ENCODE data around the gene CALHM2.
"Not testable (repeated sequence)": the region's sequence is repeated elsewhere in the genome, so short reads cannot be mapped to it uniquely, and the experiment has no call there.

Gene CALHM2

DNA sequence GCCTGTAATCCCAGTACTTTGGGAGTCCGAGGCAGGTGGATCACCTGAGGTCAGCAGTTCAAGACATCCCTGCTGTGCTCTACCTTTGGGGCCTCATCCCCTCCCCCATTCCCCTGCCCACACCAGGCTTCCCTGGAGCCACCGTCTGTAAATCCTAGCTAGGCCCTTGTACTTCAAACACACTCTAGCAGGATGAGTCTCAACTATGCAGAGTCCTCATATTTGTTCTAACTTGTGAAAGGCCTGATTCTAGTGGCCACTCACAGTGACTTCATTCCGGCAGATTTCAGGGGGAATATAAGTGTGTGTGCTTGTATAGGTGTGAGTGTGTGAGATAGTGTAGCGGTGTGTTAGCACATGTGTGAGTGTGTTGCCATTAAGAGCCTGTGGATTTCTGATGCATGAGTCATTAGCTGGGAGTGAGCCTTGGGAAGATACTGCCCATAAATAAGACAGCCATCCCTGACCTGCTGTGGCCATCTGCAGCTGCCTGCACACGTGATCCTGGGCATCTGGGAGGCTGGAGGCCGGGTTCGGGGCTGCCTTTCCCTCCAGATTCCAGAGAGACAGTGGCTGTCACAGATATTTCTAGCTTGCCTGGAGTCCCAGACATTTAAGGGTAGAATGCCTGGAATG, 39.7 kb upstream of the CALHM2 start:
- H3K9me3 ChIP-seq (ENCODE audit: control insufficient read depth, insufficient read depth, low read length) = no peaks in the 10 kb centered on the region
- H3K4me1 ChIP-seq (ENCODE audit: control insufficient read depth, insufficient read depth, low read length) = peaks cover 2% of the 10 kb centered on the region
- no peak overlapping the region for H3K9ac ChIP-seq (ENCODE audit: low read depth, low read length)
- H3K4me3 ChIP-seq (ENCODE audit: low read depth, low read length) = no peak overlapping the region
- no peaks in the 10 kb centered on the region for H3K36me3 ChIP-seq (ENCODE audit: control insufficient read depth, insufficient read depth, low read length)
- peaks cover 42% of the 10 kb centered on the region for H3K27me3 ChIP-seq (ENCODE audit: control insufficient read depth, insufficient read depth, low read length)

DNA sequence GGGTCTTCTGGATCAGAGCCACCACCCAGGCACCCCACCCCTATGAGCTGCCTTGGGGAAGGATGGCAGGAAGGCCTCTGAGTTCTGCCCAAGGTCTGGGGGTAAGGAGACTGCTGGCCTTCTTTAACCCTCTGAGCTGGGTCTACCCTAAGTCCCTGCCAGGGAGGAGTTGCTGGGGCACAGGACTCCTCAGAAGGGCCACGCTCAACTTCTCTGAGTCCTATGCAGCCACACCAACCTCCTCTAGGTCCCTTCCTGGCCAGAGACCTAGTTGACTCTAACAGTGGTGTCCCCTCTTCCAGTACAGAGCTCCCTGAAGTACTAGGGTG, 38.8 kb upstream of the CALHM2 start:
- Histone ChIP-seq H3K9ac (ENCODE audit: low read depth, low read length) (no peak overlapping the region), H3K36me3 (ENCODE audit: control insufficient read depth, insufficient read depth, low read length) (no peaks in the 10 kb centered on the region), H3K27me3 (ENCODE audit: control insufficient read depth, insufficient read depth, low read length) (peaks cover 37% of the 10 kb centered on the region), H3K4me3 (ENCODE audit: low read depth, low read length) (no peak overlapping the region), H3K9me3 (ENCODE audit: control insufficient read depth, insufficient read depth, low read length) (no peaks in the 10 kb centered on the region), H3K4me1 (ENCODE audit: control insufficient read depth, insufficient read depth, low read length) (peaks cover 2% of the 10 kb centered on the region)

DNA sequence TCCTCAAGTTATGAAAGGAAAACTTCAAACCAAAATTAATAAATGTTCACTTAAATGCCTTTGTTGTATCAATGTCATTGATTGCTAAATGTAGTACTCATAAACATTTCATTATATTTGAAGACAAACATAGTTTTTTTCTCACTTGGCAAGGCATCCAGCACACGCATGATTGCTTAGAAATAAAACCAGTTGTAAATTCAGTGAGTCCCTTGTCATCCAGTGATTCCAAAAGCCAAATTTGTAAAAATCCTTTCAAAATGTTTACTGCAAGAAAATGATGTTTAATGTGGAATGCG, 35.2 kb upstream of the CALHM2 start:
- Histone ChIP-seq H3K36me3 (ENCODE audit: control insufficient read depth, insufficient read depth, low read length) (no peaks in the 10 kb centered on the region), H3K4me3 (ENCODE audit: low read depth, low read length) (no peak overlapping the region), H3K4me1 (ENCODE audit: control insufficient read depth, insufficient read depth, low read length) (no peaks in the 10 kb centered on the region), H3K27me3 (ENCODE audit: control insufficient read depth, insufficient read depth, low read length) (peaks cover 10% of the 10 kb centered on the region), H3K9ac (ENCODE audit: low read depth, low read length) (no peak overlapping the region), H3K9me3 (ENCODE audit: control insufficient read depth, insufficient read depth, low read length) (no peaks in the 10 kb centered on the region)

- H3K4me1 ChIP-seq (ENCODE audit: control insufficient read depth, insufficient read depth, low read length); H3K4me3 ChIP-seq (ENCODE audit: low read depth, low read length): not testable (repeated sequence)
Measured at GRCh38 chr10:103486635-103487409, 34.7 kb upstream of the CALHM2 start.

GRCh38 chr10:103481974-103482531, 29.9 kb upstream of the CALHM2 start:
- Histone ChIP-seq H3K4me3 (ENCODE audit: low read depth, low read length) (no peak overlapping the region), H3K36me3 (ENCODE audit: control insufficient read depth, insufficient read depth, low read length) (no peaks in the 10 kb centered on the region), H3K4me1 (ENCODE audit: control insufficient read depth, insufficient read depth, low read length) (peaks cover 2% of the 10 kb centered on the region), H3K9ac (ENCODE audit: low read depth, low read length) (no peak overlapping the region), H3K9me3 (ENCODE audit: control insufficient read depth, insufficient read depth, low read length) (no peaks in the 10 kb centered on the region), H3K27me3 (ENCODE audit: control insufficient read depth, insufficient read depth, low read length) (no peaks in the 10 kb centered on the region)

More at GRCh38 chr10:103486635-103487409, 34.7 kb upstream of the CALHM2 start:
- H3K9me3 ChIP-seq (ENCODE audit: control insufficient read depth, insufficient read depth, low read length); H3K27me3 ChIP-seq (ENCODE audit: control insufficient read depth, insufficient read depth, low read length); H3K36me3 ChIP-seq (ENCODE audit: control insufficient read depth, insufficient read depth, low read length); H3K9ac ChIP-seq (ENCODE audit: low read depth, low read length): not testable (repeated sequence)

- Histone ChIP-seq H3K36me3 (ENCODE audit: control insufficient read depth, insufficient read depth, low read length) (no peaks in the 10 kb centered on the region), H3K9me3 (ENCODE audit: control insufficient read depth, insufficient read depth, low read length) (no peaks in the 10 kb centered on the region), H3K4me1 (ENCODE audit: control insufficient read depth, insufficient read depth, low read length) (peaks cover 8% of the 10 kb centered on the region), H3K4me3 (ENCODE audit: low read depth, low read length) (no peak overlapping the region), H3K27me3 (ENCODE audit: control insufficient read depth, insufficient read depth, low read length) (no peaks in the 10 kb centered on the region), H3K9ac (ENCODE audit: low read depth, low read length) (no peak overlapping the region)
Measured at GRCh38 chr10:103480521-103480920, 28.4 kb upstream of the CALHM2 start.

- Histone ChIP-seq H3K4me3 (ENCODE audit: low read depth, low read length) (no peak within 1 kb of the TSS), H3K9me3 (ENCODE audit: control insufficient read depth, insufficient read depth, low read length) (no peaks in the 10 kb centered on the region), H3K4me1 (ENCODE audit: control insufficient read depth, insufficient read depth, low read length) (peaks cover 8% of the 10 kb centered on the region), H3K27me3 (ENCODE audit: control insufficient read depth, insufficient read depth, low read length) (no peaks in the 10 kb centered on the region), H3K9ac (ENCODE audit: low read depth, low read length) (no peak within 1 kb of the TSS), H3K36me3 (ENCODE audit: control insufficient read depth, insufficient read depth, low read length) (no peaks in the 10 kb centered on the region)
Measured at GRCh38 chr10:103479135-103479534, 27.0 kb upstream of the CALHM2 start, which contains the start of gene CALHM3. CALHM3 (minus strand) TSS chr10:103479240; CDS start chr10:103479032, 208 bp downstream.

- Histone ChIP-seq H3K36me3 (ENCODE audit: control insufficient read depth, insufficient read depth, low read length) (no peaks in the 10 kb centered on the region), H3K9ac (ENCODE audit: low read depth, low read length) (no peak overlapping the region), H3K4me3 (ENCODE audit: low read depth, low read length) (no peak overlapping the region), H3K4me1 (ENCODE audit: control insufficient read depth, insufficient read depth, low read length) (peaks cover 8% of the 10 kb centered on the region), H3K27me3 (ENCODE audit: control insufficient read depth, insufficient read depth, low read length) (no peaks in the 10 kb centered on the region), H3K9me3 (ENCODE audit: control insufficient read depth, insufficient read depth, low read length) (no peaks in the 10 kb centered on the region)
Measured at GRCh38 chr10:103478671-103479070, 26.5 kb upstream of the CALHM2 start.

DNA sequence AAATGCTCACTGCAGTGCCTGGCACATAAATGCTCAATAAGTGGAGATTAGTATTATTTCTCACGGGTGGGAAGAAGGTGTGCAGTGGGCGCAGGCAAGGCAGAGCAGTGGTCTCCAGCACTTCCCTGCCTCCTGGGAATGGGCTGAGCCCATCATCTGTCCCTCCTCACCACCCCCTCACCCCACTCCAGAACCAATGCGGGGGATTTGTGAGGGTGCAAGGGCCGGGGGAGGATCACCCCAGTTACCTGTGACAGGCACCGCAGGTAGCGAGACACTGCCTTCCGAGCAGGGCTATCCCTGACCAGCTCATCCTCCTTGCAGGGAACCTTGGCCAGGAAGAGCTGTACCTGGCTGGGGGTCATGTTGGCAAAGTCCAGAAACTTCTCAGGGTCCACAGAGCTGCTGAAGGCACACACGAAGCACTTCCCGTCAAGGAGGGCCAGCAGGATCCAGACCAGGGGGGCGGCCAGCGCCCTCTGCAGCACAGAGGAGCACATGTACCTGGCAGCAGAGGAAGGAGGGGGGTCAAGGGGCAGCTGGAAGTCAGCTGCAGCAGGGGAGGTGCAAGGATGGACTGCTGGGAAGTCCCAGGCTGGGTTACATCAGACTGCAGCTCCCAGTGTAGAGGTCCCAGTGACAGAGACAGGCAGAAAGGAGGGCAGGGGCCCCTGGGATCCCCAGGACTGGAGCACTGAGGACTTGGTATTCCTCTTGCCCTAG, 24.0 kb upstream of the CALHM2 start:
- no peaks in the 10 kb centered on the region for H3K9me3 ChIP-seq (ENCODE audit: control insufficient read depth, insufficient read depth, low read length)
- H3K36me3 ChIP-seq (ENCODE audit: control insufficient read depth, insufficient read depth, low read length) = no peaks in the 10 kb centered on the region
- no peak overlapping the region for H3K9ac ChIP-seq (ENCODE audit: low read depth, low read length)
- no peaks in the 10 kb centered on the region for H3K27me3 ChIP-seq (ENCODE audit: control insufficient read depth, insufficient read depth, low read length)
- peaks cover 10% of the 10 kb centered on the region for H3K4me1 ChIP-seq (ENCODE audit: control insufficient read depth, insufficient read depth, low read length)
- no peak overlapping the region for H3K4me3 ChIP-seq (ENCODE audit: low read depth, low read length)

- Histone ChIP-seq H3K9me3 (ENCODE audit: control insufficient read depth, insufficient read depth, low read length) (no peaks in the 10 kb centered on the region), H3K4me3 (ENCODE audit: low read depth, low read length) (no peak overlapping the region), H3K9ac (ENCODE audit: low read depth, low read length) (no peak overlapping the region), H3K4me1 (ENCODE audit: control insufficient read depth, insufficient read depth, low read length) (peaks cover 12% of the 10 kb centered on the region), H3K36me3 (ENCODE audit: control insufficient read depth, insufficient read depth, low read length) (no peaks in the 10 kb centered on the region), H3K27me3 (ENCODE audit: control insufficient read depth, insufficient read depth, low read length) (no peaks in the 10 kb centered on the region)
Measured at GRCh38 chr10:103475437-103475836, 23.3 kb upstream of the CALHM2 start.

GRCh38 chr10:103474077-103474476, 21.9 kb upstream of the CALHM2 start:
- Histone ChIP-seq H3K36me3 (ENCODE audit: control insufficient read depth, insufficient read depth, low read length) (no peaks in the 10 kb centered on the region), H3K4me3 (ENCODE audit: low read depth, low read length) (no peak overlapping the region), H3K4me1 (ENCODE audit: control insufficient read depth, insufficient read depth, low read length) (peaks cover 10% of the 10 kb centered on the region), H3K27me3 (ENCODE audit: control insufficient read depth, insufficient read depth, low read length) (no peaks in the 10 kb centered on the region), H3K9ac (ENCODE audit: low read depth, low read length) (no peak overlapping the region), H3K9me3 (ENCODE audit: control insufficient read depth, insufficient read depth, low read length) (no peaks in the 10 kb centered on the region)
